GM21447 (cell line): ENCODE data around the gene BTBD17.
"Not testable (repeated sequence)": the region's sequence is repeated elsewhere in the genome, so short reads cannot be mapped to it uniquely, and the experiment has no call there.

Experiments
- ATAC-seq: cut with Tn5 transposase; IDR thresholded peaks from one replicate; pipeline ENCODE4 v1.9.1; 2021; ENCODE audit not compliant: unreplicated experiment

BTBD17 gene

GRCh38 chr17:74361230-74362068 lies at the start of gene BTBD17:
BTBD17 (minus strand) TSS chr17:74361868; CDS start chr17:74361819, 49 bp downstream.
- ATAC-seq = no peak

- no peak for ATAC-seq
Observed at GRCh38 chr17:74410001-74410443, 48.4 kb upstream of the BTBD17 start.

GRCh38 chr17:74408815-74409214 lies 47.1 kb upstream of the BTBD17 start:
- ATAC-seq = no peak

- no peak for ATAC-seq
Observed at GRCh38 chr17:74408262-74408661, 46.6 kb upstream of the BTBD17 start.

GRCh38 chr17:74407384-74407783 lies 45.7 kb upstream of the BTBD17 start:
- ATAC-seq = no peak

GRCh38 chr17:74405311-74405710 lies 43.6 kb upstream of the BTBD17 start:
- not testable (repeated sequence) for ATAC-seq

- no peak for ATAC-seq
Observed at GRCh38 chr17:74404789-74405188, 43.1 kb upstream of the BTBD17 start.

GRCh38 chr17:74404218-74404617 lies 42.5 kb upstream of the BTBD17 start:
- ATAC-seq = no peak

GRCh38 chr17:74403512-74404137 lies 42.0 kb upstream of the BTBD17 start:
- ATAC-seq = no peak

GRCh38 chr17:74402048-74402447 lies 40.4 kb upstream of the BTBD17 start:
- ATAC-seq = no peak

GRCh38 chr17:74396567-74396966 lies 34.9 kb upstream of the BTBD17 start:
- ATAC-seq = no peak

- no peak for ATAC-seq
Observed at GRCh38 chr17:74394977-74395376, 33.3 kb upstream of the BTBD17 start.

GRCh38 chr17:74394275-74394950 lies 32.7 kb upstream of the BTBD17 start:
- ATAC-seq = no peak

- ATAC-seq = no peak
Observed at GRCh38 chr17:74393346-74393942, 31.8 kb upstream of the BTBD17 start.

- no peak for ATAC-seq
Observed at GRCh38 chr17:74392848-74393247, 31.2 kb upstream of the BTBD17 start.

- ATAC-seq = no peak
Observed at GRCh38 chr17:74391771-74392170, 30.1 kb upstream of the BTBD17 start.

- ATAC-seq = no peak
Observed at GRCh38 chr17:74390680-74391653, 29.3 kb upstream of the BTBD17 start.

GRCh38 chr17:74389937-74390679 lies 28.4 kb upstream of the BTBD17 start:
- no peak for ATAC-seq

GRCh38 chr17:74389084-74389753 lies 27.6 kb upstream of the BTBD17 start:
- no peak for ATAC-seq
